HG02884 (cell line): ENCODE results near the gene DDOST.
A peak's percentile ranks its signal among the peaks of the same experiment; 100 is the strongest.

ENCODE experiments used
- ATAC-seq: cut with Tn5 transposase; IDR thresholded peaks from one replicate; pipeline ENCODE4 v1.9.1; 2021; ENCODE audit warnings: mild to moderate bottlenecking, moderate library complexity; ENCODE audit not compliant: unreplicated experiment

DDOST gene

GRCh38 chr1:20661207-20662109 is at the start of gene DDOST:
Gene DDOST, minus strand, starts transcription at chr1:20661369. Its CDS starts 19 bp downstream, at chr1:20661350.
- peak; percentile 94 for ATAC-seq

GRCh38 chr1:20710469-20711284 is 49.5 kb upstream of the DDOST start:
- ATAC-seq = no peak

- ATAC-seq = no peak
These were observed 48.7 kb upstream of the DDOST start for GRCh38 chr1:20709868-20710267.

GRCh38 chr1:20708891-20709290 is 47.7 kb upstream of the DDOST start:
- no peak for ATAC-seq

- ATAC-seq = no peak
These were observed 46.9 kb upstream of the DDOST start for GRCh38 chr1:20708057-20708456.

- no peak for ATAC-seq
These were observed 45.7 kb upstream of the DDOST start for GRCh38 chr1:20706841-20707240.

- ATAC-seq = no peak
These were observed 44.1 kb upstream of the DDOST start for GRCh38 chr1:20705203-20705755.

GRCh38 chr1:20704390-20705202 is 43.4 kb upstream of the DDOST start:
- ATAC-seq = no peak

- no peak for ATAC-seq
These were observed 42.1 kb upstream of the DDOST start for GRCh38 chr1:20703124-20703756.

- ATAC-seq = no peak
These were observed 41.2 kb upstream of the DDOST start for GRCh38 chr1:20702416-20702815.

GRCh38 chr1:20701847-20702246 is 40.7 kb upstream of the DDOST start:
- no peak for ATAC-seq

- no peak for ATAC-seq
These were observed 40.3 kb upstream of the DDOST start for GRCh38 chr1:20701446-20701845.

- no peak for ATAC-seq
These were observed 39.6 kb upstream of the DDOST start for GRCh38 chr1:20700636-20701215.

- no peak for ATAC-seq
These were observed 38.4 kb upstream of the DDOST start for GRCh38 chr1:20699558-20699957.

GRCh38 chr1:20698195-20698910 is 37.2 kb upstream of the DDOST start:
- ATAC-seq = no peak

GRCh38 chr1:20697563-20697962 is 36.4 kb upstream of the DDOST start:
- no peak for ATAC-seq

- ATAC-seq = no peak
These were observed 35.5 kb upstream of the DDOST start for GRCh38 chr1:20696397-20697333.

- no peak for ATAC-seq
These were observed 34.3 kb upstream of the DDOST start for GRCh38 chr1:20695515-20695914.
